ENCODE results near the gene KCNK5. TPM values are rescaled to one million over a fixed set of nuclear protein-coding genes. Genes with fewer than 3 reads are reported as not detected.

The KCNK5 gene
- total RNA-seq (2011; cell fraction: chromatin; rRNA removed; ENCODE audit: low replicate concordance) = 39.4 and 105 TPM in 2 replicates
- 101 and 127 TPM in 2 replicates for total RNA-seq (2011; cell fraction: nucleolus; rRNA removed)
- 65.7 and 73.6 TPM in 2 replicates for total RNA-seq (2011; cell fraction: nucleoplasm; rRNA removed)
- total RNA-seq (2014; rRNA removed) (35.5 and 38.0 TPM in 2 replicates), total RNA-seq (2014; rRNA removed; fragmentation: Illumina TruSeq; extraction: Trizol) (12.7 and 15.0 TPM in 2 replicates), total RNA-seq (2015; rRNA removed; fragmentation: Illumina TruSeq; extraction: Trizol) (26.1 and 27.1 TPM in 2 replicates), total RNA-seq (2021) (41.6 and 45.8 TPM in 2 replicates), polyA plus RNA-seq (2011; rRNA removed) (17.5 and 24.6 TPM in 2 replicates), polyA plus RNA-seq (2014; fragmentation: Illumina TruSeq; extraction: Trizol) (25.8 and 31.8 TPM in 2 replicates), polyA plus RNA-seq (2014; fragmentation: Nextera tagmentation; extraction: Ambion mirVana) (1 to 10 TPM; 1.5 to 1.9 TPM), polyA plus RNA-seq (2014; rRNA removed) (25.6 and 31.5 TPM in 2 replicates), polyA minus RNA-seq (2011; rRNA and poly(A)+ RNA removed) (19.7 and 25.9 TPM in 2 replicates), Bru-seq, nascent RNA (percentile 94 among the genes with signal in this experiment), BruChase-seq, experiment 1, labeled RNA remaining after a 2-hour chase (percentile 84 among the genes with signal in this experiment), BruChase-seq, experiment 2, labeled RNA remaining after a 6-hour chase (percentile 76 among the genes with signal in this experiment)
- polyA plus RNA-seq (2011; cell fraction: cytosol; rRNA removed) = 21.1 and 29.2 TPM in 2 replicates
- polyA plus RNA-seq (2011; cell fraction: nucleus; rRNA removed) = 43.7 and 67.2 TPM in 2 replicates
- polyA plus RNA-seq (2012) = 31.4 and 32.9 TPM in 2 replicates
- polyA minus RNA-seq (2011; cell fraction: cytosol; rRNA and poly(A)+ RNA removed) = 29.4 and 31.6 TPM in 2 replicates
- 22.3 and 24.7 TPM in 2 replicates for polyA minus RNA-seq (2011; cell fraction: nucleus; rRNA and poly(A)+ RNA removed)
- long read RNA-seq, experiment 1, transcript KCNK5-201 (5 exons, 3,756 nt) = major isoform, 83 of 233 reads
- long read RNA-seq, experiment 1, partial matches to known transcripts = 30 of 233 reads
- long read RNA-seq, experiment 1, other reads (novel, unspliced or antisense) = 120 of 233 reads
- long read RNA-seq, experiment 2, transcript KCNK5-201 (5 exons, 3,756 nt) = major isoform, 20 of 48 reads
- long read RNA-seq, experiment 2, partial matches to known transcripts = 0 of 48 reads
- long read RNA-seq, experiment 2, other reads (novel, unspliced or antisense) = 28 of 48 reads
- long read RNA-seq, experiment 3, partial matches to known transcripts = 1 of 12 reads
- long read RNA-seq, experiment 3, other reads (novel, unspliced or antisense) = 7 of 12 reads

GRCh38 chr6:39228992-39229767 lies at the start of gene KCNK5:
Gene KCNK5, minus strand, starts transcription at chr6:39229475. Its CDS starts 364 bp downstream, at chr6:39229111.
- peak within 1 kb of the TSS; percentile 92 for H3K27ac ChIP-seq (ENCODE audit: extremely low read depth, low read depth, low read length)
- H2AFZ ChIP-seq (ENCODE audit: low read depth, low read length) = peak within 1 kb of the TSS; percentile 92
- peaks cover 51% of the 10 kb centered on the region for H3K79me2 ChIP-seq (ENCODE audit: control insufficient read depth, insufficient read depth, low read length)
- peak within 1 kb of the TSS; percentile 91 for H3K4me2 ChIP-seq (ENCODE audit: insufficient read depth, low read length)
- H3K9me1 ChIP-seq (ENCODE audit: control insufficient read depth, insufficient read depth, low read length) = no peaks in the 10 kb centered on the region
- ATAC-seq = peak; percentile 94
- H3K9ac ChIP-seq (ENCODE audit: insufficient read depth in 1 of 2, low read depth in 2 of 2, low read length in 2 of 2) = peak within 1 kb of the TSS; percentile 82 to 96
- no peaks in the 10 kb centered on the region for H3K9me3 ChIP-seq (replicated peaks; ENCODE audit: control insufficient read depth, insufficient read depth, low read depth, low read length)
- H4K20me1 ChIP-seq (replicated peaks; ENCODE audit: control insufficient read depth, insufficient read depth, low read length) = peaks cover 5% of the 10 kb centered on the region; the same call in 1 of the 2 replicates
- WGBS (ENCODE audit: insufficient coverage, low coverage, missing lambda C conversion rate) = under 1% methylated on average over 65 of the region's 73 CpGs
- FAIRE-seq = peak; percentile 49
- POLR2A ChIA-PET = interaction anchor here (0.5 to 4.3 kb wide), 14 partner anchors 10 to 1750 kb away, joined by 3 to 33 read pairs (median 4); partner anchors contain the start of gene SAYSD1
- in situ Hi-C loops (cut with MboI) = no loop called here
- H3K36me3 ChIP-seq (ENCODE audit: control insufficient read depth, insufficient read depth, low read length) = peaks cover 29% of the 10 kb centered on the region
- CTCF ChIA-PET (ENCODE audit: low intra/inter-chr PET ratio) = interaction anchor here (1.4 kb wide), 1 partner anchor 74 kb away, joined by 6 read pairs; no protein-coding TSS in a partner anchor
- H3K27me3 ChIP-seq (ENCODE audit: control insufficient read depth in 2 of 2, insufficient read depth in 2 of 2, low read length in 2 of 2) = no peaks in the 10 kb centered on the region
- TSS peak; percentile 52 for BruUV-seq (replicated peaks)
- peaks cover 30 to 35% of the 10 kb centered on the region in 2 experiments for H3K4me1 ChIP-seq (replicated peaks in 1 of 2; ENCODE audit: control insufficient read depth in 2 of 2, insufficient read depth in 2 of 2, low read length in 2 of 2)
- H3K4me3 ChIP-seq = peak within 1 kb of the TSS; percentile 73
- intact Hi-C loops (cut with micrococcal nuclease) = loop anchor here (1.0 to 10.0 kb wide), 4 partner anchors 42 to 114 kb away; partner anchors contain the start of gene SAYSD1
- peak; percentile 98 for DNase-seq (ENCODE audit: extremely low read depth in 1 of 4, low spot score in 3 of 4)
- TF ChIP-seq ZC3H11A (IDR thresholded peaks at IDR 0.05; ENCODE audit: low read depth, low read length) (no peak), TFE3 (CRISPR knock-in tag; IDR thresholded peaks at IDR 0.05) (no peak), ZNF551 (CRISPR knock-in tag; IDR thresholded peaks at IDR 0.05) (no peak), GATAD2A (IDR thresholded peaks at IDR 0.05) (peak; percentile 83), RBM15 (IDR thresholded peaks at IDR 0.05; ENCODE audit: insufficient read depth, low read length) (no peak), TCF7 (IDR thresholded peaks at IDR 0.05; ENCODE audit: borderline replicate concordance) (peak; percentile 60; the same call in 1 of the 2 replicates), XRCC3 (IDR thresholded peaks at IDR 0.05) (no peak), ZNF655 (CRISPR knock-in tag; IDR thresholded peaks at IDR 0.05) (no peak), TFAP4 (CRISPR knock-in tag; IDR thresholded peaks at IDR 0.05; ENCODE audit: borderline replicate concordance) (peak; percentile 100), GABPA (tag; conservative IDR thresholded peaks at IDR 0.05; ENCODE audit: low read depth) (0 out of 2 replicates have a peak, but pooled peaks have one; percentile 22), MEIS2 (IDR thresholded peaks at IDR 0.05; ENCODE audit: partially characterized antibody) (peak; percentile 14), RCOR1 (IDR thresholded peaks at IDR 0.05; ENCODE audit: borderline replicate concordance in 1 of 2, low read depth in 2 of 2, low read length in 2 of 2) (peak in 1 of 2 experiments; percentile 25; a peak in 2 of 4 replicates)
